Heart right ventricle (tissue), 16 donors: ENCODE data around the gene NAT8L. TPM values are rescaled to one million over a fixed set of nuclear protein-coding genes. Genes with fewer than 3 reads are reported as not detected.
A peak's percentile ranks its signal among the peaks of the same experiment; 100 is the strongest.

Source experiments
- ATAC-seq, 8 donors: fragments of 200-7000 bp; cut with Tn5 transposase; one replicate each; pipeline ENCODE4 v1.9.1; 2020; ENCODE audit warnings: mild to moderate bottlenecking in 8 of 8, moderate library complexity in 8 of 8, moderate number of reproducible peaks in 1 of 8
- DNase-seq, 2 donors: peaks; one replicate each; pipeline ENCODE4 v3.0.0-alpha.2; 2020
- H3K27ac ChIP-seq, 10 donors: fragments of 200-600 bp; sonication (generic) in 2 of 10; one replicate each; pipeline versions ENCODE4 v1.5.0 to v1.8.0; 2020 to 2022; ENCODE audit warnings: mild to moderate bottlenecking in 3 of 10
- H3K27me3 ChIP-seq, 7 donors: fragments of 200-600 bp; one replicate each; pipeline ENCODE4 v1.8.0; 2021 to 2022; ENCODE audit warnings: mild to moderate bottlenecking in 2 of 7
- H3K36me3 ChIP-seq, 9 donors: fragments of 200-600 bp; sonication (generic) in 1 of 9; one replicate each; pipeline versions ENCODE4 v1.5.0 to v1.8.0; 2020 to 2022; ENCODE audit warnings: mild to moderate bottlenecking in 2 of 9
- H3K4me1 ChIP-seq, 9 donors: fragments of 200-600 bp; sonication (generic) in 1 of 9; one replicate each; pipeline versions ENCODE4 v1.5.0 to v1.8.0; 2020 to 2022; ENCODE audit warnings: mild to moderate bottlenecking in 4 of 9
- H3K4me3 ChIP-seq, 10 donors: fragments of 200-600 bp; sonication (generic) in 2 of 10; one replicate each; pipeline versions ENCODE4 v1.5.0 to v1.8.0; 2020 to 2022; ENCODE audit warnings: mild to moderate bottlenecking in 7 of 10, moderate library complexity in 2 of 10
- H3K9me3 ChIP-seq, 11 donors: fragments of 200-600 bp in 10 of 11; sonication (generic) in 2 of 11; one replicate each; pipeline versions ENCODE4 v1.5.0 to v1.8.0; 2013 to 2022; ENCODE audit warnings: mild to moderate bottlenecking in 2 of 11, control low read depth in 1 of 11, moderate library complexity in 1 of 11
- CTCF ChIP-seq, 9 donors: fragments of 200-600 bp; sonication (generic) in 2 of 9; IDR thresholded peaks; one replicate each; pipeline versions ENCODE4 v1.5.0 to v1.8.0; 2021 to 2022; ENCODE audit warnings: antibody characterized with exemption in 9 of 9, mild to moderate bottlenecking in 5 of 9, moderate library complexity in 1 of 9
- WGBS, 2 donors: extraction: QIAGEN DNeasy Blood & Tissue Kit; methylation state at CpG; one replicate each; pipeline ENCODE4 v1.1.7; 2013; ENCODE audit warnings: inconsistent platforms in 1 of 2; 5-methylcytosine and 5-hydroxymethylcytosine counted together
- intact Hi-C, 10 donors: fragments of 100-400 bp; cut with DNase I; formaldehyde crosslinking; loops; one replicate each; pipeline versions ENCODE4 v1.11.1 to v1.14.2; 2022
- polyA plus RNA-seq, 2 donors: library from polyadenylated mRNA; stranded (reverse); fragments of 200-250 nt; gene quantifications; one replicate each; pipeline ENCODE4 v1.2.3, GENCODE V29; 2013
- total RNA-seq, 10 donors: library from RNA; stranded (reverse); fragmentation: NEBNext Ultra II Directional in 3 of 10; extraction: Animal tissue kit (Norgen Biotek cat#: 25700) in 3 of 10; gene quantifications; one replicate each; pipeline versions ENCODE4 v1.2.1 to v1.2.4, GENCODE V29; 2021 to 2023
- donor health status: Arrhythmogenic right ventricular cardiomyopathy.
- donor health status: ischemic (EF 13 %, LVEDD 7.1; RV severe dilation, severe dysfunction).
- donor health status: healthy with polysubstance abuse.
- donor health status: DM: no; HTN: yes; CAD: no.
- donor health status: DM: no; HTN: no; CAD: no.
- donor health status: ischemic (EF 25% LVEDD 6.9; RV normal size, moderate dysfunction).
- donor health status: ischemic (EF 25% LVEDD 5.7; RV mildly dilated, moderate dysfunction).
- donor health status: healthy.
- donor health status: DM: yes; HTN: yes; CAD: no.
- donor health status: Ischemic cardiomyopathy.
- donor health status: ischemic (EF 35%, LVEDD 5.7; RV mildly dilated, moderate dysfunction).
- donor health status: nonischemic (EF 11% LVEDD 7.7; RV severe dilation, severe dysfunction).
- donor health status: DM: yes; HTN: yes; CAD: no.
- donor health status: PGD.
- donor health status: ischemic (EF 29% LVEDD 5.4; RV normal size, mild dysfunction).
- donor health status: nonischemic (EF 23%, LVEDD 6.1; RV moderate dilation, normal function).

Gene NAT8L
- total and polyA plus RNA-seq, 12 donors: 0.12 to 1.4 (median 0.37) TPM

- Histone ChIP-seq H3K27ac (no peak overlapping the region), H3K4me3 (no peak overlapping the region), H3K27me3 (peaks cover 0 to 2% (median 0%) of the 10 kb centered on the region in 7 donors), H3K4me1 (no peaks in the 10 kb centered on the region), H3K9me3 (no peaks in the 10 kb centered on the region), H3K36me3 (no peaks in the 10 kb centered on the region)
- ATAC-seq: peak in 3 of 8 donors; percentile 29 to 53 (median 43)
- intact Hi-C loops: no loop called here
- DNase-seq: no peak
- 91 to 95% methylated on average over 19 of the region's 19 CpGs for WGBS, 2 donors
- no peak for TF ChIP-seq CTCF (IDR thresholded peaks at IDR 0.05)
These were observed 21.5 kb downstream of the NAT8L start for GRCh38 chr4:2080429-2081300.

- no peak for ATAC-seq
- no peaks in the 10 kb centered on the region for H3K4me1 ChIP-seq
These were observed 22.4 kb downstream of the NAT8L start for GRCh38 chr4:2081540-2081939.

GRCh38 chr4:2082118-2082517 is 23.0 kb downstream of the NAT8L start:
- H3K9me3 ChIP-seq: peaks cover 0 to 5% (median 0%) of the 10 kb centered on the region in 11 donors
- H3K36me3 ChIP-seq: no peaks in the 10 kb centered on the region
- intact Hi-C loops: no loop called here
- H3K27me3 ChIP-seq: peaks cover 0 to 2% (median 0%) of the 10 kb centered on the region in 7 donors
- no peak overlapping the region for H3K4me3 ChIP-seq
- no peak overlapping the region for H3K27ac ChIP-seq
- TF ChIP-seq CTCF (IDR thresholded peaks at IDR 0.05): no peak
- DNase-seq (no peak), ATAC-seq (no peak)
- H3K4me1 ChIP-seq: no peaks in the 10 kb centered on the region
- WGBS, 2 donors: 87 to 92% methylated on average over 3 of the region's 3 CpGs

More at GRCh38 chr4:2081540-2081939, 22.4 kb downstream of the NAT8L start:
- Histone ChIP-seq H3K27me3 (peaks cover 0 to 2% (median 0%) of the 10 kb centered on the region in 7 donors), H3K9me3 (no peaks in the 10 kb centered on the region), H3K27ac (no peak overlapping the region), H3K36me3 (no peaks in the 10 kb centered on the region), H3K4me3 (no peak overlapping the region)
- WGBS, 2 donors: 93% methylated on average over 10 of the region's 10 CpGs
- TF ChIP-seq CTCF (IDR thresholded peaks at IDR 0.05): no peak
- intact Hi-C loops: no loop called here
- DNase-seq: no peak

DNA sequence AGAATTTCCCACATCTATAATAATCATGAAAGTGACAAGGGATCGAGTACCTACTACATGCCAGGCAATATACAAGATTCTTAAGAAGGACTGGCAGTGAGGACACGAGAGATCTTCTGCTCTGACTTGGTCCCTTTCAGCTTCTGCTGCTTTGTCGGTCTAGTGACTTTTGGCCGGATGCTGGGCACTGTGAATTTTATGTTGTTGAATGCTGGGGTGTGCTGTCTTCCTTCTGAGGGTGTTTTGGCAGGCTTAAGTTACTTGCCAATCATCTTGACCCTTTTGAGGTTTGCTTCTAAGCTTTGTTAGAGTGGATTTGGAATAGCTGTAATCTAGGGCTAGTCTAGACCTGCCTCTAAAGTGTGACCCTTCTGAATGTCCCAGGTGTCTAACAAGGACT is 23.5 kb downstream of the NAT8L start:
- intact Hi-C loops: no loop called here
- H3K9me3 ChIP-seq: peaks cover 0 to 10% (median 0%) of the 10 kb centered on the region in 11 donors
- ATAC-seq (no peak), DNase-seq (no peak)
- TF ChIP-seq CTCF (IDR thresholded peaks at IDR 0.05): no peak
- H3K4me3 ChIP-seq: no peak overlapping the region
- peaks cover 0 to 2% (median 0%) of the 10 kb centered on the region in 7 donors for H3K27me3 ChIP-seq
- H3K27ac ChIP-seq: no peak overlapping the region
- WGBS, 2 donors: 88 to 97% methylated on average over 4 of the region's 4 CpGs
- H3K36me3 ChIP-seq: no peaks in the 10 kb centered on the region
- H3K4me1 ChIP-seq: no peaks in the 10 kb centered on the region
